H9 (cell line): ENCODE data around the gene CDH15. TPM values are rescaled to one million over a fixed set of nuclear protein-coding genes. Genes with fewer than 3 reads are reported as not detected.

ENCODE experiments used
- DNase-seq: peaks from one replicate; pipeline ENCODE4 v3.0.0-alpha.2; 2017
- H2AFZ ChIP-seq: one replicate; pipeline ENCODE4 v1.6.1; 2013; ENCODE audit warnings: mild to moderate bottlenecking, low read length, control low read depth, moderate library complexity
- H2AK5ac ChIP-seq: 2 replicates; pipeline ENCODE4 v1.6.1; 2013; ENCODE audit warnings: low read length, control low read depth, mixed read lengths; ENCODE audit not compliant: insufficient read length
- H2BK120ac ChIP-seq: one replicate; pipeline ENCODE4 v1.6.1; 2013; ENCODE audit warnings: low read depth, mild to moderate bottlenecking, low read length, control low read depth, inconsistent platforms; ENCODE audit not compliant: poor library complexity, severe bottlenecking
- H2BK12ac ChIP-seq: 2 replicates; pipeline ENCODE4 v1.6.1; 2013; ENCODE audit warnings: low read length, control low read depth, mixed read lengths, low read depth; ENCODE audit not compliant: insufficient read length
- H2BK15ac ChIP-seq: 2 replicates; pipeline ENCODE4 v1.6.1; 2013; ENCODE audit warnings: low read depth, low read length, control low read depth
- H2BK20ac ChIP-seq: one replicate; pipeline ENCODE4 v1.6.1; 2013; ENCODE audit warnings: low read depth, mild to moderate bottlenecking, low read length, control low read depth, inconsistent platforms; ENCODE audit not compliant: poor library complexity, severe bottlenecking
- H2BK5ac ChIP-seq: 2 replicates; pipeline ENCODE4 v1.6.1; 2013; ENCODE audit warnings: low read length, control low read depth, mixed read lengths; ENCODE audit not compliant: insufficient read length
- H3K14ac ChIP-seq: 2 replicates; pipeline ENCODE4 v1.6.1; 2013; ENCODE audit warnings: low read length, control low read depth; ENCODE audit not compliant: insufficient read depth
- H3K18ac ChIP-seq: 2 replicates; pipeline ENCODE4 v1.6.1; 2013; ENCODE audit warnings: low read depth, mild to moderate bottlenecking, mixed read lengths, low read length, control low read depth; ENCODE audit not compliant: insufficient read length
- H3K23ac ChIP-seq: 2 replicates; pipeline ENCODE4 v1.6.1; 2013; ENCODE audit warnings: low read length, control low read depth, mixed read lengths, low read depth; ENCODE audit not compliant: insufficient read length
- H3K23me2 ChIP-seq: 2 replicates; pipeline ENCODE4 v1.6.1; 2013; ENCODE audit warnings: low read depth, mild to moderate bottlenecking, mixed read lengths, low read length, control low read depth; ENCODE audit not compliant: insufficient read length, poor library complexity, severe bottlenecking
- H3K27ac ChIP-seq: 2 replicates; pipeline ENCODE4 v1.5.1; 2013; ENCODE audit warnings: low read length, control low read depth, mixed read lengths, low read depth; ENCODE audit not compliant: insufficient read length
- H3K27me3 ChIP-seq: 2 replicates; pipeline ENCODE4 v1.6.1; 2013; ENCODE audit warnings: low read length, control low read depth, inconsistent platforms; ENCODE audit not compliant: insufficient read depth
- H3K4ac ChIP-seq: 2 replicates; pipeline ENCODE4 v1.6.1; 2013; ENCODE audit warnings: low read depth, mild to moderate bottlenecking, control low read depth, inconsistent platforms, low read length, moderate library complexity
- H3K4me1 ChIP-seq: 2 replicates; pipeline ENCODE4 v1.6.1; 2013; ENCODE audit warnings: low read length, control low read depth, inconsistent platforms; ENCODE audit not compliant: insufficient read depth
- H3K4me2 ChIP-seq: 2 replicates; pipeline ENCODE4 v1.6.1; 2013; ENCODE audit warnings: low read length, control low read depth, mixed read lengths; ENCODE audit not compliant: insufficient read length, insufficient read depth
- H3K56ac ChIP-seq: 2 replicates; pipeline ENCODE4 v1.6.1; 2013; ENCODE audit warnings: low read depth, mild to moderate bottlenecking, mixed read lengths, low read length, control low read depth; ENCODE audit not compliant: insufficient read length
- H3K79me1 ChIP-seq: 2 replicates; pipeline ENCODE4 v1.6.1; 2013; ENCODE audit warnings: low read depth, mild to moderate bottlenecking, moderate library complexity, low read length, control low read depth, inconsistent platforms; ENCODE audit not compliant: insufficient read depth, poor library complexity, severe bottlenecking
- H3K79me2 ChIP-seq: 2 replicates; pipeline ENCODE4 v1.6.1; 2013; ENCODE audit warnings: low read length, control low read depth, inconsistent platforms; ENCODE audit not compliant: insufficient read depth
- H3K9ac ChIP-seq: 2 replicates; pipeline ENCODE4 v1.6.1; 2013; ENCODE audit warnings: low read length, control low read depth, mixed read lengths; ENCODE audit not compliant: insufficient read length; ENCODE audit errors: extremely low read depth
- H3K9me3 ChIP-seq: one replicate; pipeline ENCODE4 v1.6.1; 2013; ENCODE audit warnings: low read depth, low read length, inconsistent platforms; ENCODE audit not compliant: control insufficient read depth
- H3T11ph ChIP-seq: one replicate; pipeline ENCODE4 v1.6.1; 2013; ENCODE audit warnings: mild to moderate bottlenecking, low read length, control low read depth, inconsistent platforms
- H4K20me1 ChIP-seq: one replicate; pipeline ENCODE4 v1.6.1; 2013; ENCODE audit not compliant: control insufficient read depth, insufficient read length, insufficient read depth
- H4K5ac ChIP-seq: 2 replicates; pipeline ENCODE4 v1.6.1; 2013; ENCODE audit warnings: low read depth, mild to moderate bottlenecking, mixed read lengths, low read length, control low read depth; ENCODE audit not compliant: insufficient read length
- H4K8ac ChIP-seq: replicated peaks from 2 replicates; pipeline ENCODE4 v1.6.1; 2013; ENCODE audit warnings: low read length, control low read depth, mixed read lengths, low read depth; ENCODE audit not compliant: insufficient read length
- H4K91ac ChIP-seq: 2 replicates; pipeline ENCODE4 v1.6.1; 2013; ENCODE audit warnings: low read depth, mild to moderate bottlenecking, moderate library complexity, mixed read lengths, low read length, control low read depth; ENCODE audit not compliant: insufficient read length
- H3K27ac Mint-ChIP-seq, 3 experiments: 2 replicates in 2 of 3; 3 replicates in 1 of 3; pipeline ENCODE4 v1.8.0; 2020 to 2021; ENCODE audit warnings: mixed read lengths in 3 of 3, mild to moderate bottlenecking in 1 of 3, moderate library complexity in 1 of 3
- H3K27me3 Mint-ChIP-seq: 2 replicates; pipeline ENCODE4 v1.8.0; 2021; ENCODE audit warnings: low read depth, mild to moderate bottlenecking, moderate library complexity, mixed read lengths
- H3K36me3 Mint-ChIP-seq, 3 experiments: 2 replicates in 2 of 3; 3 replicates in 1 of 3; pipeline ENCODE4 v1.8.0; 2020 to 2021; ENCODE audit warnings: low read depth in 3 of 3, mixed read lengths in 3 of 3; ENCODE audit not compliant: insufficient read depth in 1 of 3
- H3K4me1 Mint-ChIP-seq, 2 experiments: 2 replicates each; pipeline ENCODE4 v1.8.0; 2020; ENCODE audit warnings: mixed read lengths in 2 of 2
- H3K4me3 Mint-ChIP-seq, 2 experiments: 2 replicates in 1 of 2; 3 replicates in 1 of 2; pipeline ENCODE4 v1.8.0; 2020 to 2021; ENCODE audit warnings: mild to moderate bottlenecking in 2 of 2, mixed read lengths in 2 of 2, moderate library complexity in 1 of 2
- H3K9me3 Mint-ChIP-seq, 2 experiments: 2 replicates in 1 of 2; 3 replicates in 1 of 2; pipeline ENCODE4 v1.8.0; 2020; ENCODE audit warnings: mild to moderate bottlenecking in 2 of 2, mixed read lengths in 2 of 2, moderate library complexity in 1 of 2
- CTCF ChIP-seq: fragments of 200-600 bp; sonication (generic); conservative IDR thresholded peaks from 3 replicates; pipeline ENCODE4 v1.8.0; 2021; ENCODE audit warnings: antibody characterized with exemption, mild to moderate bottlenecking
- WGBS: extraction: QIAGEN DNeasy Blood & Tissue Kit; methylation state at CpG from one replicate; pipeline ENCODE4 v1.1.7; 2013; ENCODE audit warnings: missing lambda C conversion rate, low lambda C conversion rate, mixed read lengths; ENCODE audit not compliant: insufficient read length; ENCODE audit errors: extremely low coverage; 5-methylcytosine and 5-hydroxymethylcytosine counted together
- total RNA-seq: library from RNA; stranded (reverse); gene quantifications from 2 replicates; pipeline ENCODE4 v1.2.1, GENCODE V29; 2021

CDH15 gene
- total RNA-seq, 1 experiment from 2014 or later, result 0.28 TPM

DNA sequence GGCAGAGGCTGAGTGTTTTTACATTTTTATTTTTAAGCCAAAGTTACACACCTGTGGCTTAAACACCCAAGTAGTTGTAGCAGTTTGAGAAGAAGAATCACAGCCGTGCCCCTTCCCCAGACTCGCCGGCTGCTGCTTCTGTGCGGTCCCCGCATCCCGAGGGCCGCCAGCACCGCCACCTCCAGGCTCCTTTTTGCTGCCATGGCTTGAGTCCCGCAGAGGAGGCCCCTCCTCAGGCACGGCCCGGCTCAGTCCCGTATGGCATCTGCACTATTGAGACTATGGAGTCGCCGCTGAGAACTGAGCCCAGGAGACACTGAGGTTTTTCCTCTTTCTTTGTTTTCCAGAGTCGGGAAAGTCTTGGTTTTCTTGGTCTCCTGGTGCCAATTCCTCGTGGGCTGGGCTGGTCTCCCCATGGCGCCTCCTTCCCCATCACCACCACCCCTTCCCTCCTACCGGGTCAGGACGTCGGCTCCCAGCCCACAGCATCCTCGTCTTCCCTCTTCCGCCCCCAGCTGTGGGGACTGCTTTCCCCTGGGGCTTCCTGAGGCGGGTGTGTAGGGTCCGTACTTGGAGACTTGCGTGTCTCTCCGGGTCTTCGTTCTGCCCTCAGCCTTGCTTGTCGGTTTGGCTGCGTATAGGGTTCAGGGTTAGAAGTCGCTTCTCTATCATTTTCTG lies 32.6 kb upstream of the CDH15 start:
- Histone ChIP-seq H3K27ac (no peak overlapping the region), H3K4ac (no peak overlapping the region), H3K9ac (no peak overlapping the region), H3K79me2 (no peaks in the 10 kb centered on the region), H2AFZ (no peak overlapping the region), H2BK5ac (no peak overlapping the region), H3T11ph (no peak overlapping the region), H2BK120ac (no peak overlapping the region), H2BK20ac (no peak overlapping the region), H3K9me3 (no peaks in the 10 kb centered on the region), H4K5ac (no peak overlapping the region), H4K91ac (no peak overlapping the region), H3K27me3 (no peaks in the 10 kb centered on the region), H3K18ac (no peak overlapping the region), H3K79me1 (no peaks in the 10 kb centered on the region), H3K23ac (no peak overlapping the region), H4K20me1 (no peaks in the 10 kb centered on the region), H2BK12ac (no peak overlapping the region), H3K4me1 (no peaks in the 10 kb centered on the region), H2AK5ac (no peak overlapping the region), H4K8ac (no peak overlapping the region), H2BK15ac (no peak overlapping the region), H3K14ac (no peak overlapping the region), H3K23me2 (no peaks in the 10 kb centered on the region), H3K4me2 (no peak overlapping the region), H3K56ac (no peak overlapping the region)
- Mint-ChIP-seq H3K4me3 (no peak overlapping the region), H3K27me3 (no peaks in the 10 kb centered on the region; the same call in 1 of the 2 replicates), H3K4me1 (peaks cover 3 to 5% of the 10 kb centered on the region in 2 experiments; a peak in 3 of 4 replicates), H3K27ac (no peak overlapping the region), H3K36me3 (peaks cover 3 to 21% (median 16%) of the 10 kb centered on the region in 3 experiments), H3K9me3 (no peaks in the 10 kb centered on the region)
- no peak for DNase-seq
- TF ChIP-seq CTCF, result no peak
- WGBS, result no CpG with 5 or more reads among the region's 30 CpGs
